Measurements from ENCODE around the gene ATXN7. TPM values are rescaled to one million over a fixed set of nuclear protein-coding genes. Genes with fewer than 3 reads are reported as not detected.

ATXN7 gene
- total RNA-seq, 1 experiment from 2014 or later: 3.6 TPM

DNA sequence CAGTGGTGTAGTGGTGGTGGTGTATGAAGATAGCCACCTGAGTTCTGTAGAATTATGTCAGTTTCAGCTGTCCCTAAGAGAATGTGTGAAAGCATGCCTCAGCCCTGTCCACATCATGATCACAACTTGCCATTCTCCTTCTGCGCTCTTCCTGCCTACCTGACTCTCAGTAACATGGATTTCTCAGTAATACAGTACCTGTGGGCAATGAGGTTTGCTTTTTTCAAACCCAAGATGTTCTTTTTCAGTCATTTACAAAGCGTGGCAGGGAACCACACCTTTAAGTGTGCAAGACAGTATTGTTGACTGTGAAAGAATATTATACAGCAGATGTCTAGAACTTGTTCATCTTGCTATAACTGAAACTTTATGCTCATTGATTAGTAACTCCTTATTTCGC lies 120.7 kb downstream of the ATXN7 start:
- intact Hi-C loops (cut with micrococcal nuclease): no loop called here
- no TSS peak for BruUV-seq (replicated peaks)
- CTCF ChIA-PET: no interaction called here
- TF ChIP-seq, protein P1, sequence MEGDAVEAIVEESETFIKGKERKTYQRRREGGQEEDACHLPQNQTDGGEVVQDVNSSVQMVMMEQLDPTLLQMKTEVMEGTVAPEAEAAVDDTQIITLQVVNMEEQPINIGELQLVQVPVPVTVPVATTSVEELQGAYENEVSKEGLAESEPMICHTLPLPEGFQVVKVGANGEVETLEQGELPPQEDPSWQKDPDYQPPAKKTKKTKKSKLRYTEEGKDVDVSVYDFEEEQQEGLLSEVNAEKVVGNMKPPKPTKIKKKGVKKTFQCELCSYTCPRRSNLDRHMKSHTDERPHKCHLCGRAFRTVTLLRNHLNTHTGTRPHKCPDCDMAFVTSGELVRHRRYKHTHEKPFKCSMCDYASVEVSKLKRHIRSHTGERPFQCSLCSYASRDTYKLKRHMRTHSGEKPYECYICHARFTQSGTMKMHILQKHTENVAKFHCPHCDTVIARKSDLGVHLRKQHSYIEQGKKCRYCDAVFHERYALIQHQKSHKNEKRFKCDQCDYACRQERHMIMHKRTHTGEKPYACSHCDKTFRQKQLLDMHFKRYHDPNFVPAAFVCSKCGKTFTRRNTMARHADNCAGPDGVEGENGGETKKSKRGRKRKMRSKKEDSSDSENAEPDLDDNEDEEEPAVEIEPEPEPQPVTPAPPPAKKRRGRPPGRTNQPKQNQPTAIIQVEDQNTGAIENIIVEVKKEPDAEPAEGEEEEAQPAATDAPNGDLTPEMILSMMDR (conservative IDR thresholded peaks at IDR 0.05; ENCODE audit: low read depth, low read length): no peak
- TF ChIP-seq EZH2 (IDR thresholded peaks at IDR 0.05; ENCODE audit: low read length, unreplicated experiment): no peak
- TF ChIP-seq EZH2phosphoT487 (IDR thresholded peaks at IDR 0.05; ENCODE audit: borderline replicate concordance, low read length): no peak
- ATAC-seq (no peak), DNase-seq (no peak)
- Histone ChIP-seq H3K9me2 (replicated peaks; ENCODE audit: low read length) (no peaks in the 10 kb centered on the region), H3K27ac (ENCODE audit: low read length) (no peak overlapping the region), H3K36me3 (ENCODE audit: low read depth, low read length) (no peaks in the 10 kb centered on the region), H3K9ac (ENCODE audit: low read length) (no peak overlapping the region), H3K79me2 (ENCODE audit: low read length) (no peaks in the 10 kb centered on the region), H3K27me3 (ENCODE audit: low read length) (no peaks in the 10 kb centered on the region), H2AFZ (ENCODE audit: low read length) (no peak overlapping the region), H3K4me1 (ENCODE audit: insufficient read depth, low read length) (no peaks in the 10 kb centered on the region), H3K9me3 (ENCODE audit: low read length) (no peaks in the 10 kb centered on the region), H3K4me2 (ENCODE audit: low read length) (no peak overlapping the region), H3F3A (ENCODE audit: low read length, unreplicated experiment) (no peaks in the 10 kb centered on the region), H3K4me3 (ENCODE audit: low read length) (no peak overlapping the region), H4K20me1 (ENCODE audit: low read length) (no peaks in the 10 kb centered on the region)
- POLR2A ChIA-PET (ENCODE audit: unreplicated experiment): no interaction called here

DNA sequence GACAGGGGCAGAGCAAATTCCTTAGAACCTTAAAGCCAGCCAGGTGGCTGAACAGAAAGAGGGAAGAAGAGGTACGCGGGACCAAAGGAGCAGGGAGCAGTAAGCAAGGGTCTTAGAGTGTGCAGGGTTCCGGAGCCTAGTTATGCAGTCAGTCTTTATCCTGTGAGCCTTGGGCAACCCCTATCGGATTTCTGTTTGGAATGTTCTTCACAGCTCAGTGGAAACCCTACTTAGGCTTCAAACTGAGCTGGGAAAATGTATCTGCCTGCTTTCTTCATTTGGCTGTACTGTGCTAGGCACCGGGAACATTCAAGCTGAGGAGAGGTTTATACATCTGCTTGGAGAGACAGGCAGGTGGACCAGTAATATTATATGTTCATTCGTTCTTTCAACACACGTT lies 122.5 kb downstream of the ATXN7 start:
- DNase-seq (no peak), ATAC-seq (no peak)
- Histone ChIP-seq H3K27me3 (ENCODE audit: low read length) (no peaks in the 10 kb centered on the region), H3K9me3 (ENCODE audit: low read length) (no peaks in the 10 kb centered on the region), H4K20me1 (ENCODE audit: low read length) (no peaks in the 10 kb centered on the region), H3K27ac (ENCODE audit: low read length) (no peak overlapping the region), H2AFZ (ENCODE audit: low read length) (no peak overlapping the region), H3F3A (ENCODE audit: low read length, unreplicated experiment) (no peaks in the 10 kb centered on the region), H3K9me2 (replicated peaks; ENCODE audit: low read length) (no peaks in the 10 kb centered on the region), H3K79me2 (ENCODE audit: low read length) (no peaks in the 10 kb centered on the region), H3K36me3 (ENCODE audit: low read depth, low read length) (no peaks in the 10 kb centered on the region), H3K4me1 (ENCODE audit: insufficient read depth, low read length) (no peaks in the 10 kb centered on the region), H3K4me2 (ENCODE audit: low read length) (no peak overlapping the region), H3K9ac (ENCODE audit: low read length) (no peak overlapping the region), H3K4me3 (ENCODE audit: low read length) (no peak overlapping the region)
- TF ChIP-seq, protein P1 (conservative IDR thresholded peaks at IDR 0.05; ENCODE audit: low read depth, low read length): no peak
- TF ChIP-seq EZH2phosphoT487 (IDR thresholded peaks at IDR 0.05; ENCODE audit: borderline replicate concordance, low read length) (no peak), EZH2 (IDR thresholded peaks at IDR 0.05; ENCODE audit: low read length, unreplicated experiment) (no peak)
- intact Hi-C loops (cut with micrococcal nuclease): no loop called here
- no TSS peak for BruUV-seq (replicated peaks)
- CTCF ChIA-PET: no interaction called here
- POLR2A ChIA-PET (ENCODE audit: unreplicated experiment): no interaction called here

DNA sequence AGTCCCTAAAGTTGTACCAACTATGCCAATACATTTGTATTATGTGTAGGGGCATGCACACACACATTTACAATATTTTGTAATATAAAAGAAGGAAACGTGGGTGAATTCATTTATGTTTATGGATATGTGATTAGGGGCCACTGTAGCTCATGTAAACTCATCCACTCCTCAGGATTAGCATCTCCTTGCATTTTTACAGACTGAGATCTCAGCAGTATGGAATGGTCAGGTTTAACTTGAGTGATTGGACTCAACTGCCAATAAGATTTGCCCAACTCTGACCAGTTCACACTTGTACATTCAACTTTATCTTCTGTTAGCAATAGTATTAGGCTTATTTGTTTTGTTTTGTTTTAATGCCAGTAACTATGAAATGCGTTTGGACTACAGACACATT lies 123.2 kb downstream of the ATXN7 start:
- POLR2A ChIA-PET (ENCODE audit: unreplicated experiment): no interaction called here

More for the DNA sequence above, 123.2 kb downstream of the ATXN7 start:
- CTCF ChIA-PET: no interaction called here
- DNase-seq (no peak), ATAC-seq (no peak)
- intact Hi-C loops (cut with micrococcal nuclease): no loop called here
- H2AFZ ChIP-seq (ENCODE audit: low read length): no peak overlapping the region
- no peak overlapping the region for H3K4me2 ChIP-seq (ENCODE audit: low read length)
- BruUV-seq (replicated peaks): no TSS peak
- no peak overlapping the region for H3K4me3 ChIP-seq (ENCODE audit: low read length)
- no peaks in the 10 kb centered on the region for H3F3A ChIP-seq (ENCODE audit: low read length, unreplicated experiment)
- H3K36me3 ChIP-seq (ENCODE audit: low read depth, low read length): no peaks in the 10 kb centered on the region
- no peaks in the 10 kb centered on the region for H3K4me1 ChIP-seq (ENCODE audit: insufficient read depth, low read length)
- no peaks in the 10 kb centered on the region for H3K9me2 ChIP-seq (replicated peaks; ENCODE audit: low read length)
- no peaks in the 10 kb centered on the region for H4K20me1 ChIP-seq (ENCODE audit: low read length)
- TF ChIP-seq, protein P1 (conservative IDR thresholded peaks at IDR 0.05; ENCODE audit: low read depth, low read length): no peak
- TF ChIP-seq EZH2phosphoT487 (IDR thresholded peaks at IDR 0.05; ENCODE audit: borderline replicate concordance, low read length) (no peak), EZH2 (IDR thresholded peaks at IDR 0.05; ENCODE audit: low read length, unreplicated experiment) (no peak)
- H3K9me3 ChIP-seq (ENCODE audit: low read length): no peaks in the 10 kb centered on the region
- H3K79me2 ChIP-seq (ENCODE audit: low read length): no peaks in the 10 kb centered on the region
- no peak overlapping the region for H3K9ac ChIP-seq (ENCODE audit: low read length)
- no peak overlapping the region for H3K27ac ChIP-seq (ENCODE audit: low read length)
- no peaks in the 10 kb centered on the region for H3K27me3 ChIP-seq (ENCODE audit: low read length)
